CD4-positive, alpha-beta memory T cell (primary cell): ENCODE data around the gene TRIM65. TPM values are rescaled to one million over a fixed set of nuclear protein-coding genes. Genes with fewer than 3 reads are reported as not detected.

Source experiments
- CTCF ChIA-PET: fragments of 350-600 bp; sonication (Branson Sonifier 250); formaldehyde crosslinking; loops from one replicate; lab custom pipeline; 2021; ENCODE audit warnings: inconsistent platforms; ENCODE audit not compliant: partially characterized antibody; lab: Charles Lee
- POLR2A ChIA-PET: fragments of 350-600 bp; sonication (Branson Sonifier 250); formaldehyde crosslinking; loops from one replicate; lab custom pipeline; 2021; ENCODE audit not compliant: partially characterized antibody; lab: Charles Lee
- DNase-seq, 5 donors: peaks; one replicate each; pipeline versions ENCODE4 v3.0.0 to v3.0.0-alpha.2; 2020 to 2022; ENCODE audit warnings: mixed read lengths in 1 of 5
- H3K27ac ChIP-seq: one replicate; pipeline ENCODE4 v1.7.0; 2013; ENCODE audit warnings: low read depth, low read length
- H3K27me3 ChIP-seq: 2 replicates; pipeline ENCODE4 v1.7.0; 2013; ENCODE audit warnings: mild to moderate bottlenecking, low read length, moderate library complexity; ENCODE audit not compliant: insufficient read depth
- H3K36me3 ChIP-seq: 2 replicates; pipeline ENCODE4 v1.7.0; 2013; ENCODE audit warnings: mild to moderate bottlenecking, low read length, moderate library complexity; ENCODE audit not compliant: insufficient read depth
- H3K4me1 ChIP-seq: 2 replicates; pipeline ENCODE4 v1.7.0; 2013; ENCODE audit warnings: mild to moderate bottlenecking, low read length, moderate library complexity; ENCODE audit not compliant: insufficient read depth
- H3K4me3 ChIP-seq, 2 donors: one replicate each; pipeline ENCODE4 v1.7.0; 2013; ENCODE audit warnings: low read length in 2 of 2, mild to moderate bottlenecking in 1 of 2
- H3K9me3 ChIP-seq, 2 donors: one replicate each; pipeline ENCODE4 v1.7.0; 2013; ENCODE audit warnings: low read length in 2 of 2, control low read depth in 1 of 2; ENCODE audit not compliant: control insufficient read depth in 1 of 2
- H3K27ac Mint-ChIP-seq, 7 donors: one replicate each; pipeline ENCODE4 v1.8.0; 2020 to 2021; ENCODE audit warnings: mixed read lengths in 7 of 7, mild to moderate bottlenecking in 6 of 7, inconsistent platforms in 3 of 7, moderate library complexity in 3 of 7
- H3K27me3 Mint-ChIP-seq, 2 donors: one replicate each; pipeline ENCODE4 v1.8.0; 2020 to 2021; ENCODE audit warnings: mixed read lengths in 2 of 2
- H3K36me3 Mint-ChIP-seq, 2 donors: one replicate each; pipeline ENCODE4 v1.8.0; 2020 to 2021; ENCODE audit warnings: mixed read lengths in 2 of 2, inconsistent platforms in 1 of 2, mild to moderate bottlenecking in 1 of 2
- H3K4me1 Mint-ChIP-seq, 4 donors: one replicate each; pipeline ENCODE4 v1.8.0; 2020 to 2021; ENCODE audit warnings: mixed read lengths in 4 of 4, mild to moderate bottlenecking in 1 of 4
- H3K4me3 Mint-ChIP-seq, 8 donors: one replicate each; pipeline ENCODE4 v1.8.0; 2020 to 2021; ENCODE audit warnings: mixed read lengths in 8 of 8, mild to moderate bottlenecking in 7 of 8, moderate library complexity in 6 of 8, inconsistent platforms in 3 of 8
- H3K9me3 Mint-ChIP-seq, 8 donors: one replicate each; pipeline ENCODE4 v1.8.0; 2020 to 2021; ENCODE audit warnings: mixed read lengths in 8 of 8, mild to moderate bottlenecking in 5 of 8, inconsistent platforms in 3 of 8, moderate library complexity in 1 of 8
- intact Hi-C: fragments of 100-400 bp; cut with micrococcal nuclease; formaldehyde crosslinking; loops from one replicate; pipeline ENCODE4 v1.15.1; 2023
- polyA plus RNA-seq, 2 donors: library from polyadenylated mRNA; unstranded; fragments of 300-500 nt; fragmentation: Illumina TruSeq; gene quantifications; one replicate each; pipeline ENCODE4 v1.2.3, GENCODE V29; 2021
- total RNA-seq, 2 experiments: library from RNA; stranded (reverse); gene quantifications; one replicate each; pipeline ENCODE4 v1.2.3, GENCODE V29; 2021

Gene TRIM65
- total and polyA plus RNA-seq, 4 experiments from 2014 or later = 17.7 to 36.9 (median 32.6) TPM

DNA sequence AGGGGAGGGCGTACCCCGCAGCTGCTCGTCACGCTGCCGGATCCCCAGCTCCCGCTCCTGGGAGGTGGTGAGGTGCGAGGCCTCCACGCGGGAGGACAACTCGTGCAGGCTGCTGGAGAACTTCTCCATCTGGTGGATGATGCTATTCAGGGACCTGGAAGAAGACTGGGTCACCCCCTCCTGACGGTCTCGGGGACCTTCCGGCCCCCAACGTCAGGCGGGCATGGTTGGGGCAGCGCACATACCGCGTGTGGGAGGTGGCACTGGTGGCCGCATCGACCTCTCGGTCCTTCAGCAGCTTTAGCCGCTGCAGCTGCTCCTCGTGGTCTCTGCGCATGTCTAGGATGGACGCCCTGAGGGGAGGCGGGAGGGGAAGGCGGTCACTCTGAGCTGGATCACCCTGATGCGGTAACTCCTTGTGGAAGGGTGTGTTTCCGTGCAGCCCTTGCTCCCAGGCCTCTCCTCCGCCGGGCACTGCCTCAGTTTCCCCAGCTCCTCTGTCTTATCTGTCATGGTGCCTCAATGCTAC, 21.2 kb upstream of the TRIM65 start:
- CTCF ChIA-PET = interaction anchor here (1.2 to 1.4 kb wide), 2 partner anchors 12 to 87 kb away, joined by 3 to 4 read pairs; no protein-coding TSS in a partner anchor
- Histone ChIP-seq H3K9me3 (no peaks in the 10 kb centered on the region), H3K4me1 (no peaks in the 10 kb centered on the region), H3K27ac (no peak overlapping the region), H3K4me3 (no peak overlapping the region), H3K27me3 (no peaks in the 10 kb centered on the region), H3K36me3 (no peaks in the 10 kb centered on the region)
- no peak for DNase-seq
- intact Hi-C loops = no loop called here
- H3K4me3 Mint-ChIP-seq = no peak overlapping the region
- H3K27me3 Mint-ChIP-seq = no peaks in the 10 kb centered on the region
- H3K27ac Mint-ChIP-seq = peak overlapping the region in 1 of 7 donors; percentile 55
- H3K4me1 Mint-ChIP-seq = peaks cover 0 to 11% (median 4%) of the 10 kb centered on the region in 4 donors
- POLR2A ChIA-PET = no interaction called here
- H3K9me3 Mint-ChIP-seq = no peaks in the 10 kb centered on the region
- H3K36me3 Mint-ChIP-seq = peaks cover 4 to 10% of the 10 kb centered on the region in 2 donors

DNA sequence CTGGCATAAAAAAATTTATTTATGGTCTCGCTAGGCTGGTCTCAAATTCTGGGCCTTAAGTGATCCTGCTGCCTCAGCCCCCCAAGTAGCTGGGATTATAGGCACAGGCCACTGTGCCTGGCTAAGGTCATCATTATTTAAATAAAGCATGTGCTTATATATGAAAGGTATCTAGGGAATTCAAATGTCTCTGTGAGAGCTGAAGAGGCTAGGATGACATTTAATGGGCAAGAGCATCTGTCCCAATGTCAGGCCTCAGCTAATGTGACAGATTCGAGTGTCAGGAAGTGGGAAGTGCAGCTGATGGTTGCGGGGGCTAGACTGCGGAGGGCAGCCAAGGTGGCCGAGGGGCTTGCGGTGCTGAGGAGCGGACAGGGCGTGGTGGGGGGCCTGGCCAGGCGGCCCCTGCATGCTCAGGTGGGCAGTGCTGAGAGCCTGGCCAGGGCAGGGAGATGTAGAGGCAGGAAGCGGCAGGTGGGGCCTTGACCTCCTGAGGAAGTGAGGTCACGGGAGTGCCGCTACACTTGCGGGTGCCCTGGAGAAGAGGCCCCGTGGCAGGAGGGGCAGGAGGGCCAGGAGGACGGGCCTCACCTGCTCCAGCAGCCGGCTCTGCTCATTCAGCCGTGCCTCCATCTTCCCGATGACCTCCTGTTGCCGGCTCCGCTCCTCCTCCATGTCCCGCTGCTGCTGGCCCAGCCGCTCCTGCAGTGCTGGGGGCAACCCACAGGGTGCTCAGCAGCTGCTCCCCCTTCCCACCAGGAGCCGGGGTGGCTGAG, 20.6 kb upstream of the TRIM65 start:
- intact Hi-C loops = no loop called here
- H3K27me3 ChIP-seq = no peaks in the 10 kb centered on the region
- H3K4me1 ChIP-seq = no peaks in the 10 kb centered on the region
- H3K4me3 ChIP-seq = no peak overlapping the region
- Mint-ChIP-seq H3K4me1 (peaks cover 0 to 11% (median 4%) of the 10 kb centered on the region in 4 donors), H3K9me3 (no peaks in the 10 kb centered on the region), H3K4me3 (peak overlapping the region in 4 of 8 donors; percentile 11 to 69 (median 33)), H3K27me3 (no peaks in the 10 kb centered on the region), H3K36me3 (peaks cover 4 to 8% of the 10 kb centered on the region in 2 donors), H3K27ac (peak overlapping the region in 4 of 7 donors; percentile 30 to 83 (median 62))
- no peak overlapping the region for H3K27ac ChIP-seq
- H3K9me3 ChIP-seq = no peaks in the 10 kb centered on the region
- ChIA-PET CTCF (interaction anchor here (1.0 to 1.4 kb wide), 3 partner anchors 11 to 164 kb away, joined by 3 to 4 read pairs (median 3); no protein-coding TSS in a partner anchor), POLR2A (no interaction called here)
- no peaks in the 10 kb centered on the region for H3K36me3 ChIP-seq
- DNase-seq = no peak

DNA sequence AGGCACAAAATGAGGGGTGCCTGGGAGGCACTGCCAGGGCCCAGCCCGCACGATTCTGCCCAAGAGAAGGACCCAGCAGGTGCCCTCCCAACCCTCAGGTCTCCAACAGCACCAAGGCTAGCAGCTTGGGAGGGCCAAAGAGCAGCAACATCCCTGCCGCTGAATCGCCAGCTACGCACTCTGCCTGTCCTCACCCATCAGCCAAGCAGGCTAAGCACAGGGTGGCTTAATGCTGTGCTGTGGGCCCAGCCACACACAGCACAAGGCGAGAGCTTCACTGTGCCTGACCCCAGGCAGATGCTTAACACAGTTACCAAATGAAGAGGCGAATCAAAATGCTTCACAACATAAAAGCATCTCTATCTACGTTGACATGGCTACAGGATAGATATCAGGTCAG, 18.5 kb upstream of the TRIM65 start:
- H3K4me3 Mint-ChIP-seq = no peak overlapping the region
- Histone ChIP-seq H3K27ac (no peak overlapping the region), H3K36me3 (no peaks in the 10 kb centered on the region), H3K4me3 (no peak overlapping the region), H3K27me3 (no peaks in the 10 kb centered on the region), H3K4me1 (no peaks in the 10 kb centered on the region), H3K9me3 (no peaks in the 10 kb centered on the region)
- no peaks in the 10 kb centered on the region for H3K9me3 Mint-ChIP-seq
- H3K4me1 Mint-ChIP-seq = peaks cover 0 to 11% (median 4%) of the 10 kb centered on the region in 4 donors
- no peak overlapping the region for H3K27ac Mint-ChIP-seq
- intact Hi-C loops = no loop called here
- no peak for DNase-seq
- H3K27me3 Mint-ChIP-seq = no peaks in the 10 kb centered on the region
- H3K36me3 Mint-ChIP-seq = peaks cover 4 to 8% of the 10 kb centered on the region in 2 donors
- ChIA-PET POLR2A (no interaction called here), CTCF (interaction anchor here (1.2 to 1.9 kb wide), 2 partner anchors 10 to 91 kb away, joined by 4 to 7 read pairs; partner anchors contain the start of gene MRPL38)

DNA sequence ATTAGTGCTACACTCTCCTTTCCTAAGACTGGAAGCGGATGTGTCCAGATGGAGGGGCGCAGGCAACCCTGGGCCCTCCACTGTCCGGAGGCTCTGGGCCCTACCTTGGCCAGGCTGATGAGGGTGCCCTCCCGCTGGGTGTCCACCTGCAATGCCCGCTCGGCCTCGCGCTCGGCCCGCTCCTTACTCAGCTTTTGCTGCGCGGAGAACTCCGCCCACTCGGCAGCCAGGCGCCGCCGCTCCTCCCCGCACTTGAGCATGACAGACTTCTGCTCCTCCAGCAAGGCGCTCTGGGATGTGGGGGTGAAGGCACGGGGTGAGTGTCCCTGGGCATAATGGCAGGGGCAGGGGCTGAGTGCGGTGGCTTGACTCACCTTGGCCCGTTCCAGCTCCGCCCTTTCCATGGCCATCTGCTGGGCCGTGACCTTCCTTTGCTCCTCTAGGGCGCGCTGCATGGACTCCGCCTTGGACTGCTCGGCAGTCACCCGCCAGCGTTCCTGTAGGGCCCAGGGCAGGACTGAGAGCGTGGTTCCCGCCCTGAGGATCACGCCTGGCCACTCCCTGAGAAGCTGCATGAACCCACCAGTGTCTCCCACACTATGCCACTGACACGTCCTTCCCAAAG, 18.0 kb upstream of the TRIM65 start:
- peaks cover 0 to 11% (median 4%) of the 10 kb centered on the region in 4 donors for H3K4me1 Mint-ChIP-seq
- H3K27ac ChIP-seq = no peak overlapping the region
- no peaks in the 10 kb centered on the region for H3K27me3 Mint-ChIP-seq
- H3K4me1 ChIP-seq = no peaks in the 10 kb centered on the region
- intact Hi-C loops = no loop called here
- H3K9me3 Mint-ChIP-seq = no peaks in the 10 kb centered on the region
- no peaks in the 10 kb centered on the region for H3K27me3 ChIP-seq
- no peak overlapping the region for H3K4me3 Mint-ChIP-seq
- no peaks in the 10 kb centered on the region for H3K9me3 ChIP-seq
- no peak for DNase-seq
- no peak overlapping the region for H3K4me3 ChIP-seq
- H3K36me3 ChIP-seq = no peaks in the 10 kb centered on the region
- ChIA-PET POLR2A (no interaction called here), CTCF (interaction anchor here (1.2 to 1.9 kb wide), 2 partner anchors 10 to 91 kb away, joined by 4 to 7 read pairs; partner anchors contain the start of gene MRPL38)
- no peak overlapping the region for H3K27ac Mint-ChIP-seq
- peaks cover 4 to 8% of the 10 kb centered on the region in 2 donors for H3K36me3 Mint-ChIP-seq

DNA sequence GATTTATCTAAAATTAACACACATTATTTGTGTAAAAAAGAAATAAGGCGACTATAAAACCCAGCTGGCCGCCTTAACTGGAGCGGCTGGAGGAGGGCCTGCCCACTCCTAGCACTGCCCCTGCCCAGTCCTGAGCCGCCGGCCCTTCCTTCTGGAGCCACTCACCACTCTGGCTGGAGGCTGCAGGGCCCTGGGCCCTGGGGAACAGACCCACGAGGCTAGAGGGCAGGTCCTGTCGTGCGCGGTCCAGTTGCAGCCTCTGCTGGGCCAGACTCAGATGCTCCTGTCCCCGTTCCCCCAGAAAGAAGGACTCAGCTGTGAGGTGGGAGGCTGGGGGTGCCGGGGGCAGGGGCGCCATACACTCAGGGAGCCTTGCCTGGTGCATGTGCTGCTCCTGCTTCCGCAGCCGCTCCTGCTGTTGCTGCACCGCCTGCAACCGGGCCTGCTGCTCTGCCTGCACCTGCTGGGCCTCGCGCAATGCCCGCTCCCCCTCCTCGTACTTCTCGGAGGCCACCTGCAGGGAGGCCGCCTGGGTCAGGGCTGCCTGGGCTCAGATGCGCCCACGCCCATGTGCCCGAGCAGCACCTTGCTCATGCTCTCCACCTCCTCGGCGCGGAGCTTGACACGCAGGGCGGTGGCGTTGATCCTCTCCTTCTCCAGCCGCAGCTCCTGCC, 16.9 kb upstream of the TRIM65 start:
- H3K4me3 Mint-ChIP-seq = no peak overlapping the region
- Histone ChIP-seq H3K27ac (no peak overlapping the region), H3K4me1 (no peaks in the 10 kb centered on the region), H3K4me3 (no peak overlapping the region), H3K27me3 (no peaks in the 10 kb centered on the region), H3K36me3 (no peaks in the 10 kb centered on the region), H3K9me3 (no peaks in the 10 kb centered on the region)
- H3K4me1 Mint-ChIP-seq = peaks cover 0 to 11% (median 4%) of the 10 kb centered on the region in 4 donors
- H3K9me3 Mint-ChIP-seq = no peaks in the 10 kb centered on the region
- ChIA-PET CTCF (no interaction called here), POLR2A (interaction anchor here (0.6 kb wide), 1 partner anchor 43 kb away, joined by 3 read pairs; no protein-coding TSS in a partner anchor)
- intact Hi-C loops = no loop called here
- DNase-seq = no peak
- peaks cover 4 to 5% of the 10 kb centered on the region in 2 donors for H3K36me3 Mint-ChIP-seq
- no peak overlapping the region for H3K27ac Mint-ChIP-seq
- H3K27me3 Mint-ChIP-seq = no peaks in the 10 kb centered on the region

DNA sequence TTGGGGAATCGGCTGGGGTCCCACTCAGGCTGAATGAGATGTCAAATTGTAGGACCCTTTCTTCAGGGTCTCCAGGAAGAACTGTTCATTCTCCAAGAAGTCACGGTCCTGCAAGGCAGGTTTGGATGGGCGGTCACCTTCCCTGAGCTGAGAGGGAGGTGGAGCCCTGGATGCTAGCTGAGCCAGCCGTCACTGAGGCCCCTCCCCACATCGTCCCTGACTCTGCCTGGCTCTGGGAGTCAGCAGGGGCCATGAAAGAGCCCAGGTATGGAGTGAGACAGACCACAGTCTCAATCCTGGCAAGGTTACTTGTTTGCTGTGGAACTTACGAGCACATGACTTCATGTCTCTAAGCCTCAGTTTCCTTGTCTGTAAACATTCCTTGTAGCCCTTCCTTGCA, 13.9 kb upstream of the TRIM65 start:
- Histone ChIP-seq H3K36me3 (no peaks in the 10 kb centered on the region), H3K27me3 (no peaks in the 10 kb centered on the region), H3K4me3 (no peak overlapping the region), H3K27ac (no peak overlapping the region), H3K9me3 (no peaks in the 10 kb centered on the region), H3K4me1 (peaks cover 5% of the 10 kb centered on the region)
- H3K27ac Mint-ChIP-seq = peak overlapping the region in 1 of 7 donors; percentile 6
- H3K27me3 Mint-ChIP-seq = no peaks in the 10 kb centered on the region
- peaks cover 2 to 7% (median 5%) of the 10 kb centered on the region in 4 donors for H3K4me1 Mint-ChIP-seq
- CTCF ChIA-PET = interaction anchor here (0.6 to 10.4 kb wide), 3 partner anchors 94 to 358 kb away, joined by 3 to 120 read pairs (median 6); no protein-coding TSS in a partner anchor
- intact Hi-C loops = no loop called here
- peaks cover 0 to 2% of the 10 kb centered on the region in 2 donors for H3K36me3 Mint-ChIP-seq
- no peaks in the 10 kb centered on the region for H3K9me3 Mint-ChIP-seq
- no peak for DNase-seq
- H3K4me3 Mint-ChIP-seq = no peak overlapping the region
- POLR2A ChIA-PET = no interaction called here
